Measurements from ENCODE around the gene DYNC2LI1.
A peak's percentile ranks its signal among the peaks of the same experiment; 100 is the strongest.

The DYNC2LI1 gene

GRCh38 chr2:43764086-43764705 is 9.6 kb upstream of the DYNC2LI1 start:
- no peak overlapping the region for H3K18ac ChIP-seq (ENCODE audit: low read length)
- H3K4me2 ChIP-seq (ENCODE audit: low read length), result no peak overlapping the region
- H3K79me1 ChIP-seq (ENCODE audit: low read length), result no peaks in the 10 kb centered on the region
- DNase-seq, result no peak
- H3K4me3 ChIP-seq (ENCODE audit: low read length), result no peak overlapping the region
- H3K36me3 ChIP-seq (ENCODE audit: control insufficient read depth, insufficient read depth, low read length), result no peaks in the 10 kb centered on the region
- no peak overlapping the region for H2BK5ac ChIP-seq (ENCODE audit: low read length)
- no peaks in the 10 kb centered on the region for H3K79me2 ChIP-seq (ENCODE audit: control insufficient read depth, insufficient read depth, low read length)
- no peaks in the 10 kb centered on the region for H3K27me3 ChIP-seq (ENCODE audit: insufficient read depth, low read length, poor library complexity)
- no peaks in the 10 kb centered on the region for H3K4me1 ChIP-seq (ENCODE audit: control insufficient read depth, low read depth, low read length)
- no peak overlapping the region for H3K27ac ChIP-seq (ENCODE audit: low read depth, low read length)
- no peak overlapping the region for H2BK15ac ChIP-seq (replicated peaks; ENCODE audit: low read depth)
- no peak overlapping the region for H2BK120ac ChIP-seq (ENCODE audit: low read depth, low read length)
- H3K23ac ChIP-seq (ENCODE audit: low read length), result no peak overlapping the region
- H4K5ac ChIP-seq (ENCODE audit: low read length), result no peak overlapping the region
- no CpG with 5 or more reads among the region's 1 CpG for WGBS (ENCODE audit: extremely low coverage, insufficient coverage, low lambda C conversion rate)
- no peak overlapping the region for H4K8ac ChIP-seq (ENCODE audit: low read depth, low read length)
- no peak overlapping the region for H3K56ac ChIP-seq (ENCODE audit: low read length)
- no peak overlapping the region for H3K4ac ChIP-seq (ENCODE audit: low read depth, low read length)
- no peak overlapping the region for H3K9ac ChIP-seq (ENCODE audit: low read length)
- no peak overlapping the region for H2AK5ac ChIP-seq (ENCODE audit: low read length)

- no peak for DNase-seq
- no peak overlapping the region for H3K4me2 ChIP-seq (ENCODE audit: low read length)
- no peaks in the 10 kb centered on the region for H3K36me3 ChIP-seq (ENCODE audit: control insufficient read depth, insufficient read depth, low read length)
- H3K27me3 ChIP-seq (ENCODE audit: insufficient read depth, low read length, poor library complexity), result no peaks in the 10 kb centered on the region
- H3K79me2 ChIP-seq (ENCODE audit: control insufficient read depth, insufficient read depth, low read length), result no peaks in the 10 kb centered on the region
- no peaks in the 10 kb centered on the region for H3K79me1 ChIP-seq (ENCODE audit: low read length)
- H2BK5ac ChIP-seq (ENCODE audit: low read length), result no peak overlapping the region
- no peak overlapping the region for H3K23ac ChIP-seq (ENCODE audit: low read length)
- no peak overlapping the region for H3K56ac ChIP-seq (ENCODE audit: low read length)
- no peak overlapping the region for H3K9ac ChIP-seq (ENCODE audit: low read length)
- H3K4ac ChIP-seq (ENCODE audit: low read depth, low read length), result no peak overlapping the region
- no CpG with 5 or more reads among the region's 4 CpGs for WGBS (ENCODE audit: extremely low coverage, insufficient coverage, low lambda C conversion rate)
- H4K5ac ChIP-seq (ENCODE audit: low read length), result no peak overlapping the region
- H3K18ac ChIP-seq (ENCODE audit: low read length), result no peak overlapping the region
- H3K4me3 ChIP-seq (ENCODE audit: low read length), result no peak overlapping the region
- H3K4me1 ChIP-seq (ENCODE audit: control insufficient read depth, low read depth, low read length), result no peaks in the 10 kb centered on the region
- H4K8ac ChIP-seq (ENCODE audit: low read depth, low read length), result no peak overlapping the region
- H2AK5ac ChIP-seq (ENCODE audit: low read length), result no peak overlapping the region
- no peak overlapping the region for H3K27ac ChIP-seq (ENCODE audit: low read depth, low read length)
- no peak overlapping the region for H2BK15ac ChIP-seq (replicated peaks; ENCODE audit: low read depth)
- no peak overlapping the region for H2BK120ac ChIP-seq (ENCODE audit: low read depth, low read length)
Observed at GRCh38 chr2:43766006-43766405, 7.8 kb upstream of the DYNC2LI1 start.

GRCh38 chr2:43774617-43775016 is 778 bp downstream of the DYNC2LI1 start:
- H3K4me3 ChIP-seq (ENCODE audit: low read length), result no peak overlapping the region
- no peak overlapping the region for H3K27ac ChIP-seq (ENCODE audit: low read depth, low read length)
- H2BK15ac ChIP-seq (replicated peaks; ENCODE audit: low read depth), result no peak overlapping the region
- H3K56ac ChIP-seq (ENCODE audit: low read length), result no peak overlapping the region
- H2BK120ac ChIP-seq (ENCODE audit: low read depth, low read length), result no peak overlapping the region
- H3K18ac ChIP-seq (ENCODE audit: low read length), result no peak overlapping the region
- H3K27me3 ChIP-seq (ENCODE audit: insufficient read depth, low read length, poor library complexity), result no peaks in the 10 kb centered on the region
- peak overlapping the region; percentile 65 for H3K4me2 ChIP-seq (ENCODE audit: low read length)
- no peak overlapping the region for H2AK5ac ChIP-seq (ENCODE audit: low read length)
- no peak overlapping the region for H3K23ac ChIP-seq (ENCODE audit: low read length)
- no peak overlapping the region for H4K8ac ChIP-seq (ENCODE audit: low read depth, low read length)
- no peaks in the 10 kb centered on the region for H3K79me1 ChIP-seq (ENCODE audit: low read length)
- H3K9ac ChIP-seq (ENCODE audit: low read length), result peak overlapping the region; percentile 74
- WGBS (ENCODE audit: extremely low coverage, insufficient coverage, low lambda C conversion rate), result no CpG with 5 or more reads among the region's 7 CpGs
- no peaks in the 10 kb centered on the region for H3K36me3 ChIP-seq (ENCODE audit: control insufficient read depth, insufficient read depth, low read length)
- DNase-seq, result no peak
- no peak overlapping the region for H2BK5ac ChIP-seq (ENCODE audit: low read length)
- no peaks in the 10 kb centered on the region for H3K4me1 ChIP-seq (ENCODE audit: control insufficient read depth, low read depth, low read length)
- H3K79me2 ChIP-seq (ENCODE audit: control insufficient read depth, insufficient read depth, low read length), result no peaks in the 10 kb centered on the region
- H3K4ac ChIP-seq (ENCODE audit: low read depth, low read length), result no peak overlapping the region
- H4K5ac ChIP-seq (ENCODE audit: low read length), result no peak overlapping the region

GRCh38 chr2:43776324-43776723 is 2.5 kb downstream of the DYNC2LI1 start:
- Histone ChIP-seq H2AK5ac (ENCODE audit: low read length) (no peak overlapping the region), H2BK120ac (ENCODE audit: low read depth, low read length) (no peak overlapping the region), H3K18ac (ENCODE audit: low read length) (no peak overlapping the region), H3K4me1 (ENCODE audit: control insufficient read depth, low read depth, low read length) (no peaks in the 10 kb centered on the region), H2BK5ac (ENCODE audit: low read length) (no peak overlapping the region), H3K4me2 (ENCODE audit: low read length) (no peak overlapping the region), H3K36me3 (ENCODE audit: control insufficient read depth, insufficient read depth, low read length) (no peaks in the 10 kb centered on the region), H3K4me3 (ENCODE audit: low read length) (no peak overlapping the region), H3K9ac (ENCODE audit: low read length) (no peak overlapping the region), H3K79me1 (ENCODE audit: low read length) (no peaks in the 10 kb centered on the region), H2BK15ac (replicated peaks; ENCODE audit: low read depth) (no peak overlapping the region), H3K56ac (ENCODE audit: low read length) (no peak overlapping the region), H3K79me2 (ENCODE audit: control insufficient read depth, insufficient read depth, low read length) (no peaks in the 10 kb centered on the region), H4K5ac (ENCODE audit: low read length) (no peak overlapping the region), H3K27ac (ENCODE audit: low read depth, low read length) (no peak overlapping the region), H4K8ac (ENCODE audit: low read depth, low read length) (no peak overlapping the region), H3K4ac (ENCODE audit: low read depth, low read length) (no peak overlapping the region), H3K27me3 (ENCODE audit: insufficient read depth, low read length, poor library complexity) (no peaks in the 10 kb centered on the region), H3K23ac (ENCODE audit: low read length) (no peak overlapping the region)
- no peak for DNase-seq
- no CpG with 5 or more reads among the region's 1 CpG for WGBS (ENCODE audit: extremely low coverage, insufficient coverage, low lambda C conversion rate)

GRCh38 chr2:43777306-43777926 is 3.6 kb downstream of the DYNC2LI1 start:
- Histone ChIP-seq H3K79me2 (ENCODE audit: control insufficient read depth, insufficient read depth, low read length) (no peaks in the 10 kb centered on the region), H3K36me3 (ENCODE audit: control insufficient read depth, insufficient read depth, low read length) (no peaks in the 10 kb centered on the region), H2BK120ac (ENCODE audit: low read depth, low read length) (no peak overlapping the region), H3K4ac (ENCODE audit: low read depth, low read length) (no peak overlapping the region), H3K18ac (ENCODE audit: low read length) (no peak overlapping the region), H3K56ac (ENCODE audit: low read length) (no peak overlapping the region), H4K5ac (ENCODE audit: low read length) (no peak overlapping the region), H3K79me1 (ENCODE audit: low read length) (no peaks in the 10 kb centered on the region), H2BK5ac (ENCODE audit: low read length) (no peak overlapping the region), H4K8ac (ENCODE audit: low read depth, low read length) (no peak overlapping the region), H3K4me2 (ENCODE audit: low read length) (no peak overlapping the region), H3K27me3 (ENCODE audit: insufficient read depth, low read length, poor library complexity) (no peaks in the 10 kb centered on the region), H3K9ac (ENCODE audit: low read length) (no peak overlapping the region), H2BK15ac (replicated peaks; ENCODE audit: low read depth) (no peak overlapping the region), H3K4me3 (ENCODE audit: low read length) (no peak overlapping the region), H2AK5ac (ENCODE audit: low read length) (no peak overlapping the region), H3K4me1 (ENCODE audit: control insufficient read depth, low read depth, low read length) (no peaks in the 10 kb centered on the region), H3K23ac (ENCODE audit: low read length) (no peak overlapping the region), H3K27ac (ENCODE audit: low read depth, low read length) (no peak overlapping the region)
- WGBS (ENCODE audit: extremely low coverage, insufficient coverage, low lambda C conversion rate), result no CpG with 5 or more reads among the region's 8 CpGs
- no peak for DNase-seq

GRCh38 chr2:43778233-43778632 is 4.4 kb downstream of the DYNC2LI1 start:
- Histone ChIP-seq H3K23ac (ENCODE audit: low read length) (no peak overlapping the region), H3K56ac (ENCODE audit: low read length) (no peak overlapping the region), H4K8ac (ENCODE audit: low read depth, low read length) (no peak overlapping the region), H2BK120ac (ENCODE audit: low read depth, low read length) (no peak overlapping the region), H2AK5ac (ENCODE audit: low read length) (no peak overlapping the region), H4K5ac (ENCODE audit: low read length) (no peak overlapping the region), H2BK15ac (replicated peaks; ENCODE audit: low read depth) (no peak overlapping the region), H3K27me3 (ENCODE audit: insufficient read depth, low read length, poor library complexity) (no peaks in the 10 kb centered on the region), H3K4me2 (ENCODE audit: low read length) (no peak overlapping the region), H3K79me1 (ENCODE audit: low read length) (no peaks in the 10 kb centered on the region), H3K36me3 (ENCODE audit: control insufficient read depth, insufficient read depth, low read length) (no peaks in the 10 kb centered on the region), H3K79me2 (ENCODE audit: control insufficient read depth, insufficient read depth, low read length) (no peaks in the 10 kb centered on the region), H2BK5ac (ENCODE audit: low read length) (no peak overlapping the region), H3K4me3 (ENCODE audit: low read length) (no peak overlapping the region), H3K18ac (ENCODE audit: low read length) (no peak overlapping the region), H3K27ac (ENCODE audit: low read depth, low read length) (no peak overlapping the region), H3K4me1 (ENCODE audit: control insufficient read depth, low read depth, low read length) (no peaks in the 10 kb centered on the region), H3K9ac (ENCODE audit: low read length) (no peak overlapping the region), H3K4ac (ENCODE audit: low read depth, low read length) (no peak overlapping the region)
- no CpG with 5 or more reads among the region's 8 CpGs for WGBS (ENCODE audit: extremely low coverage, insufficient coverage, low lambda C conversion rate)
- DNase-seq, result no peak
